ENCODE results near the gene NR2C2AP.

- TF ChIP-seq CTCF (IDR thresholded peaks at IDR 0.05) (no peak), POLR2A (IDR thresholded peaks at IDR 0.05) (no peak), EP300 (IDR thresholded peaks at IDR 0.05) (no peak)
These were observed 10.4 kb upstream of the NR2C2AP start for GRCh38 chr19:19213426-19214158.

Data from tibial nerve (tissue), 4 donors.